ENCODE results near the gene MNS1.

DNA sequence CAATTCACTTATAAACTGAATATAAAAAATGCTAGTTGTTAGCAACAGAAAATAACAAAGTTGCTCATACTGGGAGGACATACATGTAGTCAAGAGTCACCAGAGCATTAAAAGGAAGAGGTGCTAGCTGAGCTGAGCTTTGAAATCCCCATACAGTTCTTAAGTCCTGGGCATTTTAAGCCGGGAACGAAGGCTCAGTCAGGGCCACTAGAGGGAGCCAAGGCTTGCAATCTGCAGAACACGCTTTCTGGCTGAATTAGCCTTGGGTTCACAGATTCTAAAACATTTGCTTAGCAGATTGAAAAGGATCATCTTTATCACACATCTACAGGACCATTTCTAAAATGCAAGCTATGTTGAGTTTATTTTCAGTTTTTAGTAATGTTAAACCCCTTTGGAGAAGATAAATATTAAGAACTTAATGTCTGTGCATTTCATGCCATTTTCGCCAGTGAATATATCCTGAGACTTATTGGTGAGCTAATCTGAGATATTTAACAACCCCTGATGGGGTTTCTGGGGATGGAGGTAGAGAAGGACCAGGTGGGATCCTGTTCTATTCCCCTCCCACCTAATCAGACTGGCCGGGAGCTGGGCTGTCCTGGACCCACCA is 26.3 kb upstream of the MNS1 start:
- TF ChIP-seq, protein P1, sequence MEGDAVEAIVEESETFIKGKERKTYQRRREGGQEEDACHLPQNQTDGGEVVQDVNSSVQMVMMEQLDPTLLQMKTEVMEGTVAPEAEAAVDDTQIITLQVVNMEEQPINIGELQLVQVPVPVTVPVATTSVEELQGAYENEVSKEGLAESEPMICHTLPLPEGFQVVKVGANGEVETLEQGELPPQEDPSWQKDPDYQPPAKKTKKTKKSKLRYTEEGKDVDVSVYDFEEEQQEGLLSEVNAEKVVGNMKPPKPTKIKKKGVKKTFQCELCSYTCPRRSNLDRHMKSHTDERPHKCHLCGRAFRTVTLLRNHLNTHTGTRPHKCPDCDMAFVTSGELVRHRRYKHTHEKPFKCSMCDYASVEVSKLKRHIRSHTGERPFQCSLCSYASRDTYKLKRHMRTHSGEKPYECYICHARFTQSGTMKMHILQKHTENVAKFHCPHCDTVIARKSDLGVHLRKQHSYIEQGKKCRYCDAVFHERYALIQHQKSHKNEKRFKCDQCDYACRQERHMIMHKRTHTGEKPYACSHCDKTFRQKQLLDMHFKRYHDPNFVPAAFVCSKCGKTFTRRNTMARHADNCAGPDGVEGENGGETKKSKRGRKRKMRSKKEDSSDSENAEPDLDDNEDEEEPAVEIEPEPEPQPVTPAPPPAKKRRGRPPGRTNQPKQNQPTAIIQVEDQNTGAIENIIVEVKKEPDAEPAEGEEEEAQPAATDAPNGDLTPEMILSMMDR (conservative IDR thresholded peaks at IDR 0.05; ENCODE audit: low read depth in 2 of 2) = peak; percentile 91 to 95
- TF ChIP-seq POLR2AphosphoS5 (IDR thresholded peaks at IDR 0.05; ENCODE audit: low read depth) (no peak), EZH2 (IDR thresholded peaks at IDR 0.05; ENCODE audit: low read depth, unreplicated experiment) (no peak), EZH2phosphoT487 (IDR thresholded peaks at IDR 0.05; ENCODE audit: unreplicated experiment) (no peak), JUNB (IDR thresholded peaks at IDR 0.05; ENCODE audit: unreplicated experiment) (no peak), CREB1 (CRISPR knock-in tag; IDR thresholded peaks at IDR 0.05; ENCODE audit: low read depth) (no peak), NANOG (IDR thresholded peaks at IDR 0.05; ENCODE audit: borderline replicate concordance) (no peak), ZNF114 (CRISPR knock-in tag; IDR thresholded peaks at IDR 0.05) (no peak), ZNF331 (CRISPR knock-in tag; IDR thresholded peaks at IDR 0.05; ENCODE audit: low read depth) (no peak), STAT1 (IDR thresholded peaks at IDR 0.05; ENCODE audit: unreplicated experiment) (no peak)
- TF ChIP-seq, protein P2, sequence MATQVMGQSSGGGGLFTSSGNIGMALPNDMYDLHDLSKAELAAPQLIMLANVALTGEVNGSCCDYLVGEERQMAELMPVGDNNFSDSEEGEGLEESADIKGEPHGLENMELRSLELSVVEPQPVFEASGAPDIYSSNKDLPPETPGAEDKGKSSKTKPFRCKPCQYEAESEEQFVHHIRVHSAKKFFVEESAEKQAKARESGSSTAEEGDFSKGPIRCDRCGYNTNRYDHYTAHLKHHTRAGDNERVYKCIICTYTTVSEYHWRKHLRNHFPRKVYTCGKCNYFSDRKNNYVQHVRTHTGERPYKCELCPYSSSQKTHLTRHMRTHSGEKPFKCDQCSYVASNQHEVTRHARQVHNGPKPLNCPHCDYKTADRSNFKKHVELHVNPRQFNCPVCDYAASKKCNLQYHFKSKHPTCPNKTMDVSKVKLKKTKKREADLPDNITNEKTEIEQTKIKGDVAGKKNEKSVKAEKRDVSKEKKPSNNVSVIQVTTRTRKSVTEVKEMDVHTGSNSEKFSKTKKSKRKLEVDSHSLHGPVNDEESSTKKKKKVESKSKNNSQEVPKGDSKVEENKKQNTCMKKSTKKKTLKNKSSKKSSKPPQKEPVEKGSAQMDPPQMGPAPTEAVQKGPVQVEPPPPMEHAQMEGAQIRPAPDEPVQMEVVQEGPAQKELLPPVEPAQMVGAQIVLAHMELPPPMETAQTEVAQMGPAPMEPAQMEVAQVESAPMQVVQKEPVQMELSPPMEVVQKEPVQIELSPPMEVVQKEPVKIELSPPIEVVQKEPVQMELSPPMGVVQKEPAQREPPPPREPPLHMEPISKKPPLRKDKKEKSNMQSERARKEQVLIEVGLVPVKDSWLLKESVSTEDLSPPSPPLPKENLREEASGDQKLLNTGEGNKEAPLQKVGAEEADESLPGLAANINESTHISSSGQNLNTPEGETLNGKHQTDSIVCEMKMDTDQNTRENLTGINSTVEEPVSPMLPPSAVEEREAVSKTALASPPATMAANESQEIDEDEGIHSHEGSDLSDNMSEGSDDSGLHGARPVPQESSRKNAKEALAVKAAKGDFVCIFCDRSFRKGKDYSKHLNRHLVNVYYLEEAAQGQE (IDR thresholded peaks at IDR 0.05; ENCODE audit: unreplicated experiment) = no peak
- TF ChIP-seq, protein P3, sequence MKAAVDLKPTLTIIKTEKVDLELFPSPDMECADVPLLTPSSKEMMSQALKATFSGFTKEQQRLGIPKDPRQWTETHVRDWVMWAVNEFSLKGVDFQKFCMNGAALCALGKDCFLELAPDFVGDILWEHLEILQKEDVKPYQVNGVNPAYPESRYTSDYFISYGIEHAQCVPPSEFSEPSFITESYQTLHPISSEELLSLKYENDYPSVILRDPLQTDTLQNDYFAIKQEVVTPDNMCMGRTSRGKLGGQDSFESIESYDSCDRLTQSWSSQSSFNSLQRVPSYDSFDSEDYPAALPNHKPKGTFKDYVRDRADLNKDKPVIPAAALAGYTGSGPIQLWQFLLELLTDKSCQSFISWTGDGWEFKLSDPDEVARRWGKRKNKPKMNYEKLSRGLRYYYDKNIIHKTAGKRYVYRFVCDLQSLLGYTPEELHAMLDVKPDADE (IDR thresholded peaks at IDR 0.05) = no peak
- TF ChIP-seq, protein P4, sequence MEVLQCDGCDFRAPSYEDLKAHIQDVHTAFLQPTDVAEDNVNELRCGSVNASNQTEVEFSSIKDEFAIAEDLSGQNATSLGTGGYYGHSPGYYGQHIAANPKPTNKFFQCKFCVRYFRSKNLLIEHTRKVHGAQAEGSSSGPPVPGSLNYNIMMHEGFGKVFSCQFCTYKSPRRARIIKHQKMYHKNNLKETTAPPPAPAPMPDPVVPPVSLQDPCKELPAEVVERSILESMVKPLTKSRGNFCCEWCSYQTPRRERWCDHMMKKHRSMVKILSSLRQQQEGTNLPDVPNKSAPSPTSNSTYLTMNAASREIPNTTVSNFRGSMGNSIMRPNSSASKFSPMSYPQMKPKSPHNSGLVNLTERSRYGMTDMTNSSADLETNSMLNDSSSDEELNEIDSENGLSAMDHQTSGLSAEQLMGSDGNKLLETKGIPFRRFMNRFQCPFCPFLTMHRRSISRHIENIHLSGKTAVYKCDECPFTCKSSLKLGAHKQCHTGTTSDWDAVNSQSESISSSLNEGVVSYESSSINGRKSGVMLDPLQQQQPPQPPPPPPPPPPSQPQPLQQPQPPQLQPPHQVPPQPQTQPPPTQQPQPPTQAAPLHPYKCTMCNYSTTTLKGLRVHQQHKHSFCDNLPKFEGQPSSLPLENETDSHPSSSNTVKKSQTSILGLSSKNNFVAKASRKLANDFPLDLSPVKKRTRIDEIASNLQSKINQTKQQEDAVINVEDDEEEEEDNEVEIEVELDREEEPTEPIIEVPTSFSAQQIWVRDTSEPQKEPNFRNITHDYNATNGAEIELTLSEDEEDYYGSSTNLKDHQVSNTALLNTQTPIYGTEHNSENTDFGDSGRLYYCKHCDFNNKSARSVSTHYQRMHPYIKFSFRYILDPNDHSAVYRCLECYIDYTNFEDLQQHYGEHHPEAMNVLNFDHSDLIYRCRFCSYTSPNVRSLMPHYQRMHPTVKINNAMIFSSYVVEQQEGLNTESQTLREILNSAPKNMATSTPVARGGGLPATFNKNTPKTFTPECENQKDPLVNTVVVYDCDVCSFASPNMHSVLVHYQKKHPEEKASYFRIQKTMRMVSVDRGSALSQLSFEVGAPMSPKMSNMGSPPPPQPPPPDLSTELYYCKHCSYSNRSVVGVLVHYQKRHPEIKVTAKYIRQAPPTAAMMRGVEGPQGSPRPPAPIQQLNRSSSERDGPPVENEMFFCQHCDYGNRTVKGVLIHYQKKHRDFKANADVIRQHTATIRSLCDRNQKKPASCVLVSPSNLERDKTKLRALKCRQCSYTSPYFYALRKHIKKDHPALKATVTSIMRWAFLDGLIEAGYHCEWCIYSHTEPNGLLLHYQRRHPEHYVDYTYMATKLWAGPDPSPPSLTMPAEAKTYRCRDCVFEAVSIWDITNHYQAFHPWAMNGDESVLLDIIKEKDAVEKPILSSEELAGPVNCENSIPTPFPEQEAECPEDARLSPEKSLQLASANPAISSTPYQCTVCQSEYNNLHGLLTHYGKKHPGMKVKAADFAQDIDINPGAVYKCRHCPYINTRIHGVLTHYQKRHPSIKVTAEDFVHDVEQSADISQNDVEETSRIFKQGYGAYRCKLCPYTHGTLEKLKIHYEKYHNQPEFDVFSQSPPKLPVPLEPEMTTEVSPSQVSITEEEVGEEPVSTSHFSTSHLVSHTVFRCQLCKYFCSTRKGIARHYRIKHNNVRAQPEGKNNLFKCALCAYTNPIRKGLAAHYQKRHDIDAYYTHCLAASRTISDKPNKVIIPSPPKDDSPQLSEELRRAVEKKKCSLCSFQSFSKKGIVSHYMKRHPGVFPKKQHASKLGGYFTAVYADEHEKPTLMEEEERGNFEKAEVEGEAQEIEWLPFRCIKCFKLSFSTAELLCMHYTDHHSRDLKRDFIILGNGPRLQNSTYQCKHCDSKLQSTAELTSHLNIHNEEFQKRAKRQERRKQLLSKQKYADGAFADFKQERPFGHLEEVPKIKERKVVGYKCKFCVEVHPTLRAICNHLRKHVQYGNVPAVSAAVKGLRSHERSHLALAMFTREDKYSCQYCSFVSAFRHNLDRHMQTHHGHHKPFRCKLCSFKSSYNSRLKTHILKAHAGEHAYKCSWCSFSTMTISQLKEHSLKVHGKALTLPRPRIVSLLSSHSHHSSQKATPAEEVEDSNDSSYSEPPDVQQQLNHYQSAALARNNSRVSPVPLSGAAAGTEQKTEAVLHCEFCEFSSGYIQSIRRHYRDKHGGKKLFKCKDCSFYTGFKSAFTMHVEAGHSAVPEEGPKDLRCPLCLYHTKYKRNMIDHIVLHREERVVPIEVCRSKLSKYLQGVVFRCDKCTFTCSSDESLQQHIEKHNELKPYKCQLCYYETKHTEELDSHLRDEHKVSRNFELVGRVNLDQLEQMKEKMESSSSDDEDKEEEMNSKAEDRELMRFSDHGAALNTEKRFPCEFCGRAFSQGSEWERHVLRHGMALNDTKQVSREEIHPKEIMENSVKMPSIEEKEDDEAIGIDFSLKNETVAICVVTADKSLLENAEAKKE (CRISPR knock-in tag; IDR thresholded peaks at IDR 0.05) = no peak

All from GM23338 (cell line).